SK-N-SH (cell line): ENCODE data around the gene EGF. TPM values are rescaled to one million over a fixed set of nuclear protein-coding genes. Genes with fewer than 3 reads are reported as not detected.

ENCODE experiments used
- CTCF ChIA-PET: fragments of 300-600, 350-600 bp; formaldehyde crosslinking; extraction: SDS; loops from one replicate; lab custom pipeline; 2021; lab: Yijun Ruan, JAX
- POLR2A ChIA-PET: fragments of 350-600 bp; sonication (Branson Sonifier 250); formaldehyde crosslinking; extraction: SDS; loops from one replicate; lab custom pipeline; 2020; ENCODE audit warnings: antibody characterized with exemption, inconsistent platforms; lab: Yijun Ruan, JAX
- DNase-seq: peaks from one replicate; pipeline ENCODE4 v3.0.0; 2012
- H2AFZ ChIP-seq: fragments of 200-600 bp; sonication (generic); 2 replicates; pipeline ENCODE4 v1.8.1; 2016; ENCODE audit warnings: antibody characterized with exemption, mild to moderate bottlenecking, low read depth
- H3F3A ChIP-seq: fragments of 200-600 bp; sonication (generic); replicated peaks from 2 replicates; pipeline ENCODE3; 2016; ENCODE audit warnings: antibody characterized with exemption, mild to moderate bottlenecking; ENCODE audit not compliant: insufficient read depth
- H3K27ac ChIP-seq, 2 experiments: fragments of 200-500 bp in 1 of 2; fragments of 200-600 bp in 1 of 2; sonication (Bioruptor generic) in 1 of 2; sonication (generic), shearing (Covaris generic) in 1 of 2; 2 replicates each; pipeline versions ENCODE4 v1.5.1 to v1.6.1; 2014 to 2016; ENCODE audit warnings: low read depth in 2 of 2, inconsistent platforms in 1 of 2, low read length in 1 of 2, mild to moderate bottlenecking in 1 of 2, mixed read lengths in 1 of 2
- H3K27me3 ChIP-seq: fragments of 200-600 bp; sonication (generic), shearing (Covaris generic); 2 replicates; pipeline ENCODE4 v1.6.1; 2016; ENCODE audit warnings: mixed run types; ENCODE audit not compliant: insufficient read depth
- H3K36me3 ChIP-seq, 2 experiments: fragments of 200-500 bp in 1 of 2; fragments of 200-600 bp in 1 of 2; sonication (Bioruptor generic) in 1 of 2; sonication (generic) in 1 of 2; replicated peaks in 1 of 2; 2 replicates each; pipeline versions ENCODE3 to v1.5.1; 2014 to 2016; ENCODE audit warnings: low read length in 1 of 2, mild to moderate bottlenecking in 1 of 2; ENCODE audit not compliant: insufficient read depth in 2 of 2, control insufficient read depth in 1 of 2
- H3K4me1 ChIP-seq, 2 experiments: fragments of 200-500 bp in 1 of 2; fragments of 200-600 bp in 1 of 2; sonication (Bioruptor generic) in 1 of 2; sonication (generic), shearing (Covaris generic) in 1 of 2; 2 replicates each; pipeline versions ENCODE4 v1.5.1 to v1.6.1; 2014 to 2016; ENCODE audit warnings: low read depth in 1 of 2, low read length in 1 of 2, mixed run types in 1 of 2; ENCODE audit not compliant: insufficient read depth in 2 of 2, control insufficient read depth in 1 of 2
- H3K4me2 ChIP-seq: fragments of 200-600 bp; sonication (generic), shearing (Covaris generic); 2 replicates; pipeline ENCODE4 v1.6.1; 2017; ENCODE audit warnings: mixed run types
- H3K4me3 ChIP-seq, 2 experiments: fragments of 200-500 bp in 1 of 2; fragments of 200-600 bp in 1 of 2; sonication (Bioruptor generic) in 1 of 2; sonication (generic), shearing (Covaris generic) in 1 of 2; 2 replicates each; pipeline versions ENCODE4 v1.5.1 to v1.8.1; 2014 to 2016; ENCODE audit warnings: low read depth in 2 of 2, inconsistent platforms in 1 of 2, low read length in 1 of 2, mild to moderate bottlenecking in 1 of 2, mixed read lengths in 1 of 2, moderate library complexity in 1 of 2
- H3K79me2 ChIP-seq: fragments of 200-600 bp; sonication (generic); 2 replicates; pipeline ENCODE4 v1.8.1; 2017; ENCODE audit warnings: mild to moderate bottlenecking; ENCODE audit not compliant: insufficient read depth
- H3K9ac ChIP-seq: fragments of 200-600 bp; sonication (generic); 2 replicates; pipeline ENCODE4 v1.6.1; 2017; ENCODE audit warnings: mixed run types
- H3K9me2 ChIP-seq: fragments of 200-600 bp; sonication (generic); 2 replicates; pipeline ENCODE4 v1.6.1; 2017; ENCODE audit warnings: mixed run types
- H3K9me3 ChIP-seq: fragments of 200-600 bp; sonication (generic); 2 replicates; pipeline ENCODE4 v1.6.1; 2017; ENCODE audit warnings: mixed run types, mild to moderate bottlenecking, moderate library complexity
- H4K20me1 ChIP-seq: fragments of 200-600 bp; sonication (generic); 2 replicates; pipeline ENCODE4 v1.6.1; 2017; ENCODE audit warnings: mild to moderate bottlenecking, mixed run types; ENCODE audit not compliant: insufficient read depth
- CHD2 ChIP-seq: fragments of 150-350 bp; IDR thresholded peaks from 2 replicates; pipeline ENCODE4 v1.6.1; 2018; ENCODE audit warnings: low read length; ENCODE audit not compliant: partially characterized antibody
- CTCF ChIP-seq: fragments of 200-600 bp; sonication (generic); IDR thresholded peaks from 2 replicates; pipeline ENCODE4 v1.6.1; 2017; ENCODE audit warnings: antibody characterized with exemption, mild to moderate bottlenecking, moderate library complexity
- ELF1 ChIP-seq: IDR thresholded peaks from 2 replicates; pipeline ENCODE4 v1.4.0; 2012
- FOSL2 ChIP-seq: IDR thresholded peaks from 2 replicates; pipeline ENCODE4 v1.4.0; 2012; ENCODE audit warnings: low read depth, mild to moderate bottlenecking, moderate library complexity, borderline replicate concordance
- FOXJ3 ChIP-seq: sonication (generic); formaldehyde crosslinking; IDR thresholded peaks from 2 replicates; pipeline ENCODE4 v1.5.1; 2020; ENCODE audit warnings: mild to moderate bottlenecking, missing genetic modification reagents
- GABPA ChIP-seq: IDR thresholded peaks from 2 replicates; pipeline ENCODE4 v1.4.0; 2012; ENCODE audit warnings: low read depth, mild to moderate bottlenecking
- JUND ChIP-seq: IDR thresholded peaks from 2 replicates; pipeline ENCODE4 v1.4.0; 2012
- MXI1 ChIP-seq: IDR thresholded peaks from 2 replicates; pipeline ENCODE4 v1.6.1; 2012; ENCODE audit warnings: mild to moderate bottlenecking, low read depth, low read length, improper control_type of control experiment
- NFIC ChIP-seq: IDR thresholded peaks from 2 replicates; pipeline ENCODE4 v1.4.0; 2012; ENCODE audit warnings: borderline replicate concordance
- PBX3 ChIP-seq: IDR thresholded peaks from 2 replicates; pipeline ENCODE4; 2012
- POLR2AphosphoS5 ChIP-seq: IDR thresholded peaks from 2 replicates; pipeline ENCODE4 v1.6.1; 2012; ENCODE audit warnings: low read depth, low read length
- REST ChIP-seq: IDR thresholded peaks from 2 replicates; pipeline ENCODE4 v1.6.1; 2012; ENCODE audit warnings: mild to moderate bottlenecking, low read depth, low read length, moderate library complexity
- RFX5 ChIP-seq: IDR thresholded peaks from 2 replicates; pipeline ENCODE4 v1.6.1; 2012; ENCODE audit warnings: mild to moderate bottlenecking, improper control_type of control experiment, low read length
- RXRA ChIP-seq: IDR thresholded peaks from 2 replicates; pipeline ENCODE4 v1.4.0; 2012; ENCODE audit warnings: low read depth, mild to moderate bottlenecking, borderline replicate concordance
- SIN3A ChIP-seq: IDR thresholded peaks from 2 replicates; pipeline ENCODE4 v1.6.1; 2012; ENCODE audit warnings: low read depth, mild to moderate bottlenecking, low read length, moderate library complexity, borderline replicate concordance
- SMC3 ChIP-seq: IDR thresholded peaks from 2 replicates; pipeline ENCODE4 v1.6.1; 2012; ENCODE audit warnings: low read depth, low read length, improper control_type of control experiment
- TAF1 ChIP-seq: IDR thresholded peaks from 2 replicates; pipeline ENCODE4 v1.6.1; 2012; ENCODE audit warnings: low read depth, mild to moderate bottlenecking, low read length, moderate library complexity, borderline replicate concordance
- TCF12 ChIP-seq: IDR thresholded peaks from 2 replicates; pipeline ENCODE4 v1.4.0; 2012
- TEAD4 ChIP-seq: IDR thresholded peaks from 2 replicates; pipeline ENCODE4 v1.4.0; 2012; ENCODE audit warnings: mild to moderate bottlenecking, borderline replicate concordance; ENCODE audit not compliant: insufficient read depth
- YY1 ChIP-seq: IDR thresholded peaks from 2 replicates; pipeline ENCODE4 v1.4.0; 2012; ENCODE audit warnings: low read depth, mild to moderate bottlenecking
- WGBS: methylation state at CpG from one replicate; pipeline ENCODE4 v1.1.6; 2017; ENCODE audit warnings: low lambda C conversion rate; 5-methylcytosine and 5-hydroxymethylcytosine counted together
- polyA plus RNA-seq, 3 experiments: library from polyadenylated mRNA; depleted of rRNA; stranded (reverse); fragments of >200 nt; gene quantifications; 2 replicates each; pipeline ENCODE4 v1.2.3, GENCODE V29; 2012

Gene EGF
- polyA plus RNA-seq, 1 of the 3 experiments (the other 2 are of a cell fraction), result 0.89 TPM

DNA sequence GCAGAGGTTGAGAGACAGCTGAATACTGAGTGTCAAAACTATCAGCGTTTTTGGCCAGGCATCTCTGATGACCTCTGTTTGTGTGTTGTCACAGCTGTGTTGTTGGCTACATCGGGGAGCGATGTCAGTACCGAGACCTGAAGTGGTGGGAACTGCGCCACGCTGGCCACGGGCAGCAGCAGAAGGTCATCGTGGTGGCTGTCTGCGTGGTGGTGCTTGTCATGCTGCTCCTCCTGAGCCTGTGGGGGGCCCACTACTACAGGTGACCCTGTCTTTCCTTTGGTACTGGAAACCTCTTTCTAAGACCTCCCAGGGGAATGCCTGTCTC lies 86.9 kb downstream of the EGF start:
- no peak overlapping the region for H3K27ac ChIP-seq
- 14% methylated on average over 4 of the region's 9 CpGs for WGBS
- H3K4me2 ChIP-seq, result no peak overlapping the region
- H4K20me1 ChIP-seq, result no peaks in the 10 kb centered on the region
- H3K9ac ChIP-seq, result no peak overlapping the region
- CTCF ChIA-PET, result interaction anchor here (0.6 to 19.2 kb wide), 19 partner anchors 10 to 1335 kb away, joined by 3 to 591 read pairs (median 4); no protein-coding TSS in a partner anchor
- no peaks in the 10 kb centered on the region for H3F3A ChIP-seq
- no peaks in the 10 kb centered on the region for H3K9me2 ChIP-seq
- H3K9me3 ChIP-seq, result no peaks in the 10 kb centered on the region
- H3K79me2 ChIP-seq, result no peaks in the 10 kb centered on the region
- no peaks in the 10 kb centered on the region for H3K27me3 ChIP-seq
- no peak overlapping the region for H3K4me3 ChIP-seq
- DNase-seq, result no peak
- no peaks in the 10 kb centered on the region for H3K36me3 ChIP-seq
- H3K4me1 ChIP-seq, result no peaks in the 10 kb centered on the region; a peak in 1 of 4 replicates
- H2AFZ ChIP-seq, result no peak overlapping the region
- TF ChIP-seq TCF12 (no peak), JUND (no peak), TAF1 (no peak)
- POLR2A ChIA-PET, result no interaction called here

- Histone ChIP-seq H3K79me2 (no peaks in the 10 kb centered on the region), H3K4me3 (no peak overlapping the region), H3K4me2 (no peak overlapping the region), H3K9ac (no peak overlapping the region), H3K9me2 (no peaks in the 10 kb centered on the region), H3K27ac (no peak overlapping the region), H3K36me3 (no peaks in the 10 kb centered on the region), H4K20me1 (no peaks in the 10 kb centered on the region), H3K4me1 (no peaks in the 10 kb centered on the region; a peak in 1 of 4 replicates), H2AFZ (no peak overlapping the region), H3K27me3 (no peaks in the 10 kb centered on the region), H3F3A (no peaks in the 10 kb centered on the region), H3K9me3 (no peaks in the 10 kb centered on the region)
- ChIA-PET POLR2A (no interaction called here), CTCF (interaction anchor here (1.1 to 19.2 kb wide), 2 partner anchors 343 to 515 kb away, joined by 4 to 591 read pairs; no protein-coding TSS in a partner anchor)
- no peak for DNase-seq
- TF ChIP-seq MXI1, result no peak
- no peak for TF ChIP-seq RFX5
- no peak for TF ChIP-seq YY1
- no peak for TF ChIP-seq REST
- TF ChIP-seq NFIC, result no peak
- no peak for TF ChIP-seq SMC3
- TF ChIP-seq ELF1, result no peak
- no peak for TF ChIP-seq CTCF
- TF ChIP-seq TAF1, result no peak
- TF ChIP-seq CHD2, result no peak
- no peak for TF ChIP-seq SIN3A
- no peak for TF ChIP-seq GABPA
- TF ChIP-seq TEAD4, result no peak
- no peak for TF ChIP-seq PBX3
- no peak for TF ChIP-seq POLR2AphosphoS5
- no peak for TF ChIP-seq RXRA
- TF ChIP-seq FOSL2, result no peak
- no peak for TF ChIP-seq FOXJ3 (CRISPR knock-in tag)
- 34% methylated on average over 3 of the region's 3 CpGs for WGBS
Observed at GRCh38 chr4:110002326-110002725, 89.6 kb downstream of the EGF start.
